Measurements from ENCODE around the gene MACROH2A2. TPM values are rescaled to one million over a fixed set of nuclear protein-coding genes. Genes with fewer than 3 reads are reported as not detected.

The MACROH2A2 gene
- total and polyA plus RNA-seq, 2 of the 8 experiments (the other 6 are each of a cell fraction or from before 2014, with no cell fraction given), result 7.9 to 9.3 TPM

- H3K4me1 ChIP-seq (replicated peaks in 1 of 4; ENCODE audit: control insufficient read depth in 3 of 4, insufficient read depth in 4 of 4, low read length in 3 of 4), result no peaks in the 10 kb centered on the region; a peak in 1 of 7 replicates
- H3K4me2 ChIP-seq (ENCODE audit: insufficient read depth in 1 of 2, low read depth in 2 of 2, low read length in 2 of 2), result no peak overlapping the region
- H3K4me3 ChIP-seq (ENCODE audit: extremely low read depth in 1 of 4, insufficient read depth in 2 of 4, low read depth in 3 of 4, low read length in 4 of 4), result no peak overlapping the region
- WGBS, 2 experiments (ENCODE audit: extremely low coverage in 1 of 2, insufficient coverage in 1 of 2, insufficient read length in 1 of 2, insufficient replicate concordance in 2 of 2, low coverage in 1 of 2, low lambda C conversion rate in 2 of 2, missing lambda C conversion rate in 1 of 2), result 81% methylated on average over 8 of the region's 8 CpGs; no CpG with 5 or more reads in 1 of the 2 experiments
- H4K8ac ChIP-seq (ENCODE audit: extremely low read depth, insufficient read depth, low read length), result no peak overlapping the region
- CTCF ChIA-PET (ENCODE audit: partially characterized antibody), result interaction anchor here (1.2 to 11.0 kb wide), 5 partner anchors 9 to 329 kb away, joined by 3 to 155 read pairs (median 51); partner anchors contain the start of gene TYSND1
- no peak overlapping the region for H2BK15ac ChIP-seq (ENCODE audit: low read length)
- no peak overlapping the region for H3K23ac ChIP-seq (ENCODE audit: insufficient read length)
- DNase-seq (ENCODE audit: low read depth in 1 of 2, low spot score in 2 of 2), result no peak
- no peak overlapping the region for H2AK5ac ChIP-seq (ENCODE audit: low read depth, low read length)
- no peak overlapping the region for H3K56ac ChIP-seq (replicated peaks; ENCODE audit: insufficient read length, low read depth, low read length)
- H4K20me1 ChIP-seq (replicated peaks in 1 of 2; ENCODE audit: control insufficient read depth in 1 of 2, insufficient read depth in 2 of 2, low read length in 2 of 2), result no peaks in the 10 kb centered on the region
- H3K23me2 ChIP-seq (ENCODE audit: low read depth, low read length), result no peaks in the 10 kb centered on the region
- no peak overlapping the region for H3K14ac ChIP-seq (ENCODE audit: insufficient read length)
- no peaks in the 10 kb centered on the region for H3K9me3 ChIP-seq (ENCODE audit: insufficient read depth in 2 of 2, low read depth in 1 of 2, low read length in 1 of 2)
- H4K5ac ChIP-seq (ENCODE audit: insufficient read length, low read depth, low read length), result no peak overlapping the region
- H3K79me1 ChIP-seq (ENCODE audit: low read depth, low read length), result no peaks in the 10 kb centered on the region
- H3K18ac ChIP-seq (ENCODE audit: extremely low read depth, low read length), result no peak overlapping the region
- no peak overlapping the region for H4K91ac ChIP-seq (replicated peaks; ENCODE audit: insufficient read length, low read length)
- no peak overlapping the region for H2AFZ ChIP-seq (ENCODE audit: low read length)
- H2BK12ac ChIP-seq (ENCODE audit: low read depth, low read length), result no peak overlapping the region
- no peak for FAIRE-seq
- no peaks in the 10 kb centered on the region for H3K27me3 ChIP-seq (replicated peaks in 1 of 4; ENCODE audit: control insufficient read depth in 3 of 4, extremely low read depth in 1 of 4, insufficient read depth in 3 of 4, low read length in 3 of 4)
- H3K4ac ChIP-seq (replicated peaks; ENCODE audit: insufficient read length, low read depth, low read length), result no peak overlapping the region
- no peak overlapping the region for H3K9ac ChIP-seq (replicated peaks in 1 of 4; ENCODE audit: extremely low read depth in 1 of 4, low read depth in 3 of 4, low read length in 3 of 4)
- H2BK5ac ChIP-seq (ENCODE audit: low read depth, low read length), result no peak overlapping the region
- TF ChIP-seq CBX5 (IDR thresholded peaks at IDR 0.05; ENCODE audit: low read depth, low read length) (no peak), POLR2A (IDR thresholded peaks at IDR 0.05; ENCODE audit: control extremely low read depth in 1 of 2, low read depth in 2 of 2, low read length in 2 of 2) (no peak), RXRA (IDR thresholded peaks at IDR 0.05; ENCODE audit: insufficient read depth, low read depth, low read length) (no peak), TCF12 (IDR thresholded peaks at IDR 0.05; ENCODE audit: low read depth, low read length) (no peak), HDAC6 (IDR thresholded peaks at IDR 0.05; ENCODE audit: low read depth, low read length) (no peak), NRF1 (IDR thresholded peaks at IDR 0.05; ENCODE audit: low read depth, low read length) (no peak), RNF2 (IDR thresholded peaks at IDR 0.05; ENCODE audit: borderline replicate concordance, low read depth, low read length, missing control alignments, poor library complexity, severe bottlenecking) (no peak)
- H3K36me3 ChIP-seq (ENCODE audit: control insufficient read depth in 2 of 4, insufficient read depth in 4 of 4, low read length in 3 of 4), result no peaks in the 10 kb centered on the region; a peak in 1 of 8 replicates
- POLR2A ChIA-PET (ENCODE audit: partially characterized antibody), result interaction anchor here (1.3 kb wide), 1 partner anchor 10 kb away, joined by 3 read pairs; no protein-coding TSS in a partner anchor
- no peak overlapping the region for H3K27ac ChIP-seq (ENCODE audit: low read depth, low read length)
- H2BK20ac ChIP-seq (ENCODE audit: low read length), result no peak overlapping the region
- H3K79me2 ChIP-seq (ENCODE audit: control insufficient read depth in 1 of 2, insufficient read depth in 2 of 2, low read length in 2 of 2), result no peaks in the 10 kb centered on the region
- no peak overlapping the region for H2BK120ac ChIP-seq (replicated peaks; ENCODE audit: low read depth, low read length)
Observed at GRCh38 chr10:70119623-70120022, 67.0 kb downstream of the MACROH2A2 start.
